ENCODE measurements around the gene ATOSA. TPM values are rescaled to one million over a fixed set of nuclear protein-coding genes. Genes with fewer than 3 reads are reported as not detected.

Gene ATOSA
- total RNA-seq, 2 donors from 2014 or later, result 46.4 to 59.0 TPM

DNA sequence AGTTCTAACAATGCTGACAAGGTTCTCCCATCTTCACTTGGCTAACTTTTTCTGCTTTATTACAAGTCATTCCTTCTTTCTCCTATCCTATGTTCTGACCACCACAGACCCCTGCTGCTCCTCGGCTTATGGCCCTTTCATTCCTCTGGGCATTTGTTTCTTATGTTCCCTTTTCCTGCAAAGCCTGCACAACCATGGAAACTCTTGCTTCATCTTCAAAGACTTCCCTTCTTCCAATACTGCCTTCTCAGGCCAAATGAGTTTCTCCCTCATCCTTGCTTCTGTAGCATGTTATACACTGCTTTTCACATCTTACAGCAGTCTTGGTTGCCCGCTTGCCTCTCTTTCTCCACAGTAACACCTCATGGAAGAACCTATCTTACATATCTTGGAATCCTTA lies 17.9 kb upstream of the ATOSA start:
- DNase-seq (no peak), ATAC-seq (no peak)
- intact Hi-C loops (cut with DNase I, micrococcal nuclease), result no loop called here

GRCh38 chr15:52695154-52695553 lies 16.0 kb upstream of the ATOSA start:
- intact Hi-C loops (cut with DNase I, micrococcal nuclease), result no loop called here
- DNase-seq (no peak), ATAC-seq (no peak)

GRCh38 chr15:52689562-52689961 lies 10.4 kb upstream of the ATOSA start:
- ATAC-seq, result no peak
- DNase-seq, result no peak
- intact Hi-C loops (cut with DNase I, micrococcal nuclease), result no loop called here

GRCh38 chr15:52683580-52683979 lies 4.4 kb upstream of the ATOSA start:
- ATAC-seq (no peak), DNase-seq (no peak)
- intact Hi-C loops (cut with DNase I, micrococcal nuclease), result no loop called here

DNA sequence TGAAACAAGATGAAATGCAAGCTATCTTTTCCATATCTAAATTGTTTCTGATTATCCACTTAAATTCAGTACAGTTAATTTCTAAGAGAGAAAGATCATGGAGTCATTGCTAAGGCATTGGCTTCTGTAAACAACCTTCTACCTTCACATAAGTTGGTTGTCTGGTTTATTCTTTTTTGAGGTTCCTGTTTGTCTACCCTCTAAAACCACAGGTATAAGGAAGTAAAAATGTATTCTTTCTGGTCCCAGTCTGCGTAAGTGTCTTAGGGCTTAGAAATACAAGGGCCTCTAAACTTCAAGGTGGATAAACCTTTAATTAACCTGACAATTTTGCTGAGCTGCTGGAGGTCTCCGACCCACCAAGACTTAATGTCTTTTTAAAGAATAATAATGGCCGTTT lies 3.6 kb upstream of the ATOSA start:
- ATAC-seq (no peak), DNase-seq (no peak)
- intact Hi-C loops (cut with DNase I, micrococcal nuclease), result no loop called here

- intact Hi-C loops (cut with DNase I, micrococcal nuclease), result no loop called here
- DNase-seq (no peak), ATAC-seq (no peak)
Observed at GRCh38 chr15:52682200-52682599, 3.0 kb upstream of the ATOSA start.

GRCh38 chr15:52681441-52681840 lies 2.3 kb upstream of the ATOSA start:
- intact Hi-C loops (cut with DNase I, micrococcal nuclease), result no loop called here
- DNase-seq (no peak), ATAC-seq (no peak)

GRCh38 chr15:52680761-52681160 lies 1.6 kb upstream of the ATOSA start:
- no peak for DNase-seq
- intact Hi-C loops (cut with DNase I, micrococcal nuclease), result no loop called here
- no peak for ATAC-seq

DNA sequence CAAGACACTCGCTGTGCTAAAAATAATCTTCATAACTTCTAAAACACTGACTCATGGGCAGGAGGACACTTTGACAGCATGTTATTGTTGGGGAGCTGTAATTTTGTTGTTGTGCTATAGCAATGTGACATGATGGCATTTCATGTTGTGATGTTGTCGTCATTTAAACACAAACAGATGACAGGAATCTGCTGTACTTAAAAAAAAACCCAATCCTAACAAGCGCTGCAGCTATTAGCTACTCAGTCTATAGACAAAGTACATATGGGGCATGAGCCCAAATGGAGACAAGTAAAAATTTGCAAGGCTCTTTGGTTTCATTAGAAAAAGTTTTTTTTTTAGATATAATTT lies 828 bp upstream of the ATOSA start:
- intact Hi-C loops (cut with DNase I, micrococcal nuclease), result no loop called here
- no peak for ATAC-seq
- no peak for DNase-seq

GRCh38 chr15:52678468-52679231 lies 538 bp downstream of the ATOSA start:
- DNase-seq (peak; percentile 80 to 83), ATAC-seq (peak; percentile 70)
- intact Hi-C loops (cut with DNase I, micrococcal nuclease), result no loop called here

- DNase-seq (peak; percentile 70 to 75), ATAC-seq (peak; percentile 54)
- intact Hi-C loops (cut with DNase I, micrococcal nuclease), result no loop called here
Observed at GRCh38 chr15:52677593-52678467, 1.4 kb downstream of the ATOSA start.

DNA sequence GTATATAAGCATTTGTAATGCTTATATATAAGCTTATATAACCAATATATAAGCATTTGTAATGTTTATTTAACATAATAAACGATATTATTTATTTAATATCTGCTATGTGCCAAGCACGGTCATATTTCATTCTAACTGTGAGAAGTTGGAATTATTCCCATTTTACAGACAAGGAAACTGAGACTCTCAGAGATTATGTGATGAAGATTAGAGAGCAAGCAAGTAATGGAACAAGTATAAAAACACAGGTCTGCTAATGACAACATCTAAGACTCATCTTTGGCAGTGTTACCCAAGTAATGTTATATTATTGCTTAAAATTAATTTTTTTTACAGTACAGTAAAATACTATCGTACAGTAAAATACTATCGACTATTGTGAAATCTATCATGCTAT lies 4.4 kb downstream of the ATOSA start:
- ATAC-seq (no peak), DNase-seq (no peak)
- intact Hi-C loops (cut with DNase I, micrococcal nuclease), result no loop called here

DNA sequence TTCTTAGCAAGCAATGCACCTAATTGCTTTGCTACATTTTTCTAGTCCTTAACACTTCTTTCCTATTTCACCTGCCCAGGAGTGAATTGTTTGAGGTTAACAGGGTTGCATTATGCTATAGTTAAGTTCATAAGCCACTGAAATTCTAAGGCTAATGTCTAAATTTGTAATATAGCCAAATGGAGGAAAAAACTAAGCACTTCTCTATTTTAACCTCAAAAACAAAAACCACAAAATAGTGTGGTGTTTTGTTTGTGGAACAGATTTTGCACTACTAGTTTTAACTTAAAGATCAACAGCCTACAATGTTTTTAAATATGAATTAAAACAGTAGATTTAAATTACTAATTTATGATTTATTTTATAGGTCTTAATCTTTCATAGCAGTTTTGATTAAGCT lies 5.5 kb downstream of the ATOSA start:
- intact Hi-C loops (cut with DNase I, micrococcal nuclease), result no loop called here
- no peak for DNase-seq
- ATAC-seq, result no peak

DNA sequence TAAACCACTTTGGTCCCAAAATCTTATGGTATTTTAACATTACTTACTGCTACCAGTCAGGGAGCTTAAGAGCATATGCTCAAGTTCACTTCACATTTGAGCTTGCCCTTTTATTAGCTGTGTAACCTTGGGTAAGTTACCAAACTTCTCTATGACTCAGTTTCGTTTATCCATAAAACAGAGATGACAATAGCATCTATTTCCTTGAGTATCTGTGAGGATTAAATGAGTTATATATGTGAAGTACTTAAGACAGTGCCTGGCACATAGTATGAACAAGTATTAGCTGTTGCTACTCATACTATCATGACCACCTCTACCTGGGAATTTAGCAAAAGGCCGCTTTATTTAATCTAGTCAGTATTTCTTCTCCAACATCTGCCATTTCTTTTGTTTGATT lies 5.9 kb downstream of the ATOSA start:
- ATAC-seq (peak; percentile 13), DNase-seq (no peak)
- intact Hi-C loops (cut with DNase I, micrococcal nuclease), result no loop called here

DNA sequence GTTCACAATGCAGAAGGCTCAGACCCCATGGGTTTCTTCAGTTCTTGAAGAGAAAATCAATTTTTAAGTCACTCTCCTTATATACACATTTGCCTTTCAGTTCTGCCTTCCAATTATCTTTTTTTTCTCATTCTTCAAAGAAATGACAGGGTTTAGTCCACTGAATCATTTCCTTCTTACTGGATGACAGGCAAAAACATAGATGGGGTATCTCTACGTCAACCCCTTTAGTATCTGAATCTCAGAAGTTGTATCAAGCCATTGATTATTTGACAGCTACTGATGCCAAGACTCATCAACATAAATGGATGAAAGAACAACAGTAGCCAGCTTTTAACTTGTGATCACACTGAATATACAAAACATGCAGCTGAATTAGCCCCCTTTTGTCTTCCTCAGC lies 6.5 kb downstream of the ATOSA start:
- ATAC-seq (no peak), DNase-seq (no peak)
- intact Hi-C loops (cut with DNase I, micrococcal nuclease), result no loop called here

- intact Hi-C loops (cut with DNase I, micrococcal nuclease), result no loop called here
- DNase-seq (no peak), ATAC-seq (no peak)
Observed at GRCh38 chr15:52670087-52670486, 9.1 kb downstream of the ATOSA start.

GRCh38 chr15:52668133-52668532 lies 11.1 kb downstream of the ATOSA start:
- DNase-seq (no peak), ATAC-seq (no peak)
- intact Hi-C loops (cut with DNase I, micrococcal nuclease), result no loop called here

GRCh38 chr15:52667597-52667996 lies 11.6 kb downstream of the ATOSA start:
- intact Hi-C loops (cut with DNase I, micrococcal nuclease), result no loop called here
- no peak for ATAC-seq
- no peak for DNase-seq

- ATAC-seq (no peak), DNase-seq (no peak)
- intact Hi-C loops (cut with DNase I, micrococcal nuclease), result no loop called here
Observed at GRCh38 chr15:52663536-52664294, 15.5 kb downstream of the ATOSA start.

DNA sequence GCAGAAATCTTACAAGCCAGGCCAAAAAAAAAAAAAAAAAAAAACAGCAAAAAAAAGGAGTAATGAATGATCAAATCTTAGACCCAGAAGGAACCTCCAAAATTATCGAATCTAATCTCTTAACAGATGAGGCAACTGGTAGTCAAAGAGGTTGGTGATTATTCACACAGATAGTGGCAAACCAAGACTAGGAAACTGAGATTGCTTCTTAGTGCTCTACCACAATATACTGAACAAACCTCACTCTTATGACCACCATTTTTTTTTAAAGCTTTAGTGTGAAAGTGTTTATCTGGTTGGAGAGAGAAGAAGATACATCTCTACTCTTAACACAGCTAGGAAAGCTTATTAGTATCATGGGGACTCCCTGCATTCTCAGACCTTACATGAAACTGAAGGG lies 17.3 kb downstream of the ATOSA start:
- intact Hi-C loops (cut with DNase I, micrococcal nuclease), result no loop called here
- ATAC-seq, result no peak
- no peak for DNase-seq
